HepG2 (cell line): ENCODE data around the gene RNH1. TPM values are rescaled to one million over a fixed set of nuclear protein-coding genes. Genes with fewer than 3 reads are reported as not detected.

ENCODE experiments used
- ARNT ChIP-seq: fragments of 450-650 bp; IDR thresholded peaks from 2 replicates; pipeline ENCODE4 v1.6.1; 2017
- CCDC6 ChIP-seq: sonication (generic); formaldehyde crosslinking; IDR thresholded peaks from 2 replicates; pipeline ENCODE4 v1.8.1; 2022; ENCODE audit warnings: mild to moderate bottlenecking, missing genetic modification reagents, moderate library complexity
- EED ChIP-seq: sonication (generic); formaldehyde crosslinking; IDR thresholded peaks from 2 replicates; pipeline ENCODE4 v1.5.0; 2020; ENCODE audit warnings: mild to moderate bottlenecking, missing genetic modification reagents
- FOXJ3 ChIP-seq: sonication (generic); formaldehyde crosslinking; IDR thresholded peaks from 2 replicates; pipeline ENCODE4 v1.4.0; 2020; ENCODE audit warnings: missing genetic modification reagents, mild to moderate bottlenecking, borderline replicate concordance
- IKZF1 ChIP-seq: fragments of 450-650 bp; IDR thresholded peaks from 2 replicates; pipeline ENCODE4 v1.7.1; 2016
- NAIF1 ChIP-seq: sonication (generic); formaldehyde crosslinking; IDR thresholded peaks from 2 replicates; pipeline ENCODE4 v1.5.0; 2020; ENCODE audit warnings: mild to moderate bottlenecking, missing genetic modification reagents, borderline replicate concordance
- PCBP1 ChIP-seq: fragments of 200-400 bp; formaldehyde crosslinking; IDR thresholded peaks from 2 replicates; pipeline ENCODE4 v1.6.1; 2017; ENCODE audit warnings: mild to moderate bottlenecking, low read depth, low read length, borderline replicate concordance
- RERE ChIP-seq: IDR thresholded peaks from 2 replicates; pipeline ENCODE4 v1.6.1; 2016; ENCODE audit warnings: low read depth, missing genetic modification reagents, missing compliant biosample characterization
- SMYD3 ChIP-seq: sonication (generic); formaldehyde crosslinking; IDR thresholded peaks from 2 replicates; pipeline ENCODE4 v1.8.1; 2023; ENCODE audit warnings: mild to moderate bottlenecking, missing genetic modification reagents
- SRF ChIP-seq: IDR thresholded peaks from 2 replicates; pipeline ENCODE4 v1.6.1; 2011; ENCODE audit warnings: mild to moderate bottlenecking, low read depth, low read length, moderate library complexity
- TEAD2 ChIP-seq: sonication (generic); formaldehyde crosslinking; IDR thresholded peaks from 2 replicates; pipeline ENCODE4 v1.9.0; 2021; ENCODE audit warnings: missing genetic modification reagents
- ZBTB37 ChIP-seq: sonication (generic); formaldehyde crosslinking; IDR thresholded peaks from 2 replicates; pipeline ENCODE4 v1.4.0; 2020; ENCODE audit warnings: mild to moderate bottlenecking, missing genetic modification reagents
- ZBTB49 ChIP-seq: sonication (generic); formaldehyde crosslinking; IDR thresholded peaks from 2 replicates; pipeline ENCODE4 v1.4.0; 2020; ENCODE audit warnings: missing genetic modification reagents, borderline replicate concordance
- ZNF232 ChIP-seq: sonication (generic); formaldehyde crosslinking; IDR thresholded peaks from 2 replicates; pipeline ENCODE4 v1.4.0; 2020; ENCODE audit warnings: missing genetic modification reagents, borderline replicate concordance
- ZNF749 ChIP-seq: sonication (generic); formaldehyde crosslinking; IDR thresholded peaks from 2 replicates; pipeline ENCODE4 v1.8.0; 2022; ENCODE audit warnings: mild to moderate bottlenecking, missing genetic modification reagents, moderate library complexity, borderline replicate concordance
- polyA plus RNA-seq, 8 experiments: library from polyadenylated mRNA; depleted of rRNA in 3 of 8; stranded (reverse) in 7 of 8; unstranded in 1 of 8; fragments of >200 nt; fragmentation: Illumina TruSeq in 4 of 8; extraction: Trizol in 4 of 8; gene quantifications; 2 replicates each; pipeline versions ENCODE4 v1.2.1 to v1.2.3, GENCODE V29; 2011 to 2016; ENCODE audit warnings: low read depth in 4 of 8, missing spikeins in 1 of 8, mixed read lengths in 1 of 8; ENCODE audit not compliant: insufficient read depth in 1 of 8
- total RNA-seq, 5 experiments: library from RNA; depleted of rRNA; stranded (reverse); fragments of >200 nt; fragmentation: Illumina TruSeq; extraction: Trizol; gene quantifications; 2 replicates each; pipeline ENCODE4 v1.2.3, GENCODE V29; 2016; ENCODE audit warnings: low read depth in 1 of 5

Gene RNH1
- total and polyA plus RNA-seq, 2 of the 13 experiments (the other 11 are each of a cell fraction or from before 2014, with no cell fraction given), result 36.0 to 74.1 TPM

GRCh38 chr11:447923-448731 is 58.9 kb downstream of the RNH1 start (continued):
- TF ChIP-seq RERE (CRISPR knock-in tag) (no peak), ZBTB49 (CRISPR knock-in tag) (no peak), ZBTB37 (no peak), EED (CRISPR knock-in tag) (no peak), ZNF749 (CRISPR knock-in tag) (peak; percentile 80; the same call in 1 of the 2 replicates), SRF (no peak), IKZF1 (no peak), PCBP1 (no peak), CCDC6 (CRISPR knock-in tag) (peak; percentile 35; the same call in 1 of the 2 replicates), FOXJ3 (CRISPR knock-in tag) (peak; percentile 23; the same call in 1 of the 2 replicates), NAIF1 (CRISPR knock-in tag) (0 out of 2 replicates have a peak, but pooled peaks have one; percentile 32), TEAD2 (CRISPR knock-in tag) (no peak), ZNF232 (CRISPR knock-in tag) (peak; percentile 31; the same call in 1 of the 2 replicates), SMYD3 (CRISPR knock-in tag) (peak; percentile 81), ARNT (no peak)
